ENCODE results near the gene SEMA3F. TPM values are rescaled to one million over a fixed set of nuclear protein-coding genes. Genes with fewer than 3 reads are reported as not detected.

The SEMA3F gene
- total RNA-seq, 1 experiment from 2014 or later: 34.0 TPM

DNA sequence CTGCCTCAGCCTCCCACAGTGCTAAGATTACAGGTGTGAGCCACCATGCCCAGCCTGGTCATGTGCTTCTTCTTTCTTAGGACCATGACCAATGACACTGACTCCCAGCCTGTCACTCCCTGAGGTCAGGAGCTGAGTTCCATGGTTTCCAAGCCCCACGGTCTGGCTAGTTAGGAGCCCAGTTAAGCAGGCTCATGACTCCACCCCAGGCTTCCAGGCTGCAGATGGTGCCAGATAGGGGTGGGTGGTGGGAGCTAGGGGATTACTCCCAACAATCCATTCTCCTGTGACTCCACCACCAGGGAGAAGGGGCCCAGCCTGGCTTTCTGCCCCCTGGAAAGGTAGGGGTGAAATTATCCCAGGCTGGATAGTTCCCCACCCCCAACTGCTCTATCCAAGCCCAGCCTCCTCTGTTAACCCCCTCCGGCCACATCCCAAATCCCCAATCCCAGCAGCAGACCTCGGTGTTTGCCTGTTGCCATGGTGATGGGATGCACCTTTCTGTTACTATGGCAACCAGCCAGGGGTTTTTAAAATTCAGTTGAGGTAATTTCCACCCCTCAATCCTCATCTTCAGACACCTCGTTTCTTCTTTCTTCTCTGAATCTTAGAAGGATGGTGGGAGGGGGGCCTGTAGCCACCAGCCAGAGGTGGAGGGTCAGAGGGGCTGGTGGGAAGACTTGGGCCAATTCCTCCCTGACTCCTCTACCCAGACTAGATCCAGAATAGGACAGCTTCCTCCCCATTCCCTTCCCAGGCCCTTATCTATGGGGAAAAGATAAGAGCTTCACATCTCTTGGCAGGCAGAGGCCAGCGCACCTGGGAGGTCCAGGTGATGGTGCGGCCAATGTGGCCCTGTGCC is 22.5 kb upstream of the SEMA3F start:
- ChIA-PET POLR2A (ENCODE audit: unreplicated experiment) (interaction anchor here (0.6 kb wide), 1 partner anchor 68 kb away, joined by 3 read pairs; no protein-coding TSS in a partner anchor), CTCF (interaction anchor here (0.6 kb wide), 1 partner anchor 521 kb away, joined by 5 read pairs; no protein-coding TSS in a partner anchor)
- DNase-seq: no peak
- H3K9me2 ChIP-seq (ENCODE audit: insufficient read depth): no peaks in the 10 kb centered on the region
- no peak overlapping the region for H2AFZ ChIP-seq
- H3F3A ChIP-seq (ENCODE audit: insufficient read depth, low read depth): no peaks in the 10 kb centered on the region
- H3K9me3 ChIP-seq (ENCODE audit: insufficient read depth, low read depth): no peaks in the 10 kb centered on the region
- H3K36me3 ChIP-seq (ENCODE audit: low read depth): no peaks in the 10 kb centered on the region
- H3K27ac ChIP-seq: no peak overlapping the region
- H3K4me2 ChIP-seq: no peak overlapping the region
- BruUV-seq (replicated peaks): no TSS peak
- TF ChIP-seq, protein P1, sequence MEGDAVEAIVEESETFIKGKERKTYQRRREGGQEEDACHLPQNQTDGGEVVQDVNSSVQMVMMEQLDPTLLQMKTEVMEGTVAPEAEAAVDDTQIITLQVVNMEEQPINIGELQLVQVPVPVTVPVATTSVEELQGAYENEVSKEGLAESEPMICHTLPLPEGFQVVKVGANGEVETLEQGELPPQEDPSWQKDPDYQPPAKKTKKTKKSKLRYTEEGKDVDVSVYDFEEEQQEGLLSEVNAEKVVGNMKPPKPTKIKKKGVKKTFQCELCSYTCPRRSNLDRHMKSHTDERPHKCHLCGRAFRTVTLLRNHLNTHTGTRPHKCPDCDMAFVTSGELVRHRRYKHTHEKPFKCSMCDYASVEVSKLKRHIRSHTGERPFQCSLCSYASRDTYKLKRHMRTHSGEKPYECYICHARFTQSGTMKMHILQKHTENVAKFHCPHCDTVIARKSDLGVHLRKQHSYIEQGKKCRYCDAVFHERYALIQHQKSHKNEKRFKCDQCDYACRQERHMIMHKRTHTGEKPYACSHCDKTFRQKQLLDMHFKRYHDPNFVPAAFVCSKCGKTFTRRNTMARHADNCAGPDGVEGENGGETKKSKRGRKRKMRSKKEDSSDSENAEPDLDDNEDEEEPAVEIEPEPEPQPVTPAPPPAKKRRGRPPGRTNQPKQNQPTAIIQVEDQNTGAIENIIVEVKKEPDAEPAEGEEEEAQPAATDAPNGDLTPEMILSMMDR (conservative IDR thresholded peaks at IDR 0.05): no peak
- no peak for TF ChIP-seq EZH2 (IDR thresholded peaks at IDR 0.05; ENCODE audit: low read depth)
- H3K4me3 ChIP-seq: no peak overlapping the region
- no peaks in the 10 kb centered on the region for H4K20me1 ChIP-seq (ENCODE audit: insufficient read depth)
- H3K4me1 ChIP-seq (replicated peaks; ENCODE audit: insufficient read depth): no peaks in the 10 kb centered on the region
- H3K27me3 ChIP-seq (ENCODE audit: insufficient read depth, low read depth): no peaks in the 10 kb centered on the region
- intact Hi-C loops (cut with micrococcal nuclease; ENCODE audit: unreplicated experiment): no loop called here
- H3K79me2 ChIP-seq (ENCODE audit: low read depth): no peaks in the 10 kb centered on the region

DNA sequence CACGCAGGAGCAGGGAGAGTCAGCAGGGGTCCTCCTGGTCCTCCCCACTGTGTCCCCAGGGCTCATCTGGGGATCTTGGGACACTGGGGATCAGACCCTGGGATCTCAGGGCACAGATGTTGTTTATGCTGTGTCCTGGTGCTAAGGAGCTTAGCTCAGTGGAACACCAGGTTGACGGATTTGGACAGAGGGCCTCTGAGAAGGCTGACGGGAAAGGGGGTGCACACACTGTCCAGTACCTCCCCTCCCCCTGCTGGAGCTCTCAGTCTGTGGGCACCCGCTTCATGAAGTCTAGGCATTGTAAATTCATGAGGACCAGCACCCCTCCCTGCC is 21.9 kb upstream of the SEMA3F start:
- peaks cover under 1% of the 10 kb centered on the region; the same call in 1 of the 2 replicates for H3K4me1 ChIP-seq (replicated peaks; ENCODE audit: insufficient read depth)
- TF ChIP-seq, protein P1 (conservative IDR thresholded peaks at IDR 0.05): no peak
- TF ChIP-seq EZH2 (IDR thresholded peaks at IDR 0.05; ENCODE audit: low read depth): no peak
- H3K9me2 ChIP-seq (ENCODE audit: insufficient read depth): no peaks in the 10 kb centered on the region
- H3K79me2 ChIP-seq (ENCODE audit: low read depth): no peaks in the 10 kb centered on the region
- H3F3A ChIP-seq (ENCODE audit: insufficient read depth, low read depth): no peaks in the 10 kb centered on the region
- no peaks in the 10 kb centered on the region for H3K9me3 ChIP-seq (ENCODE audit: insufficient read depth, low read depth)
- ChIA-PET CTCF (interaction anchor here (0.6 kb wide), 1 partner anchor 522 kb away, joined by 5 read pairs; no protein-coding TSS in a partner anchor), POLR2A (ENCODE audit: unreplicated experiment) (no interaction called here)
- BruUV-seq (replicated peaks): no TSS peak
- no peaks in the 10 kb centered on the region for H3K36me3 ChIP-seq (ENCODE audit: low read depth)
- H3K4me3 ChIP-seq: no peak overlapping the region
- intact Hi-C loops (cut with micrococcal nuclease; ENCODE audit: unreplicated experiment): no loop called here
- DNase-seq: no peak
- no peak overlapping the region for H3K27ac ChIP-seq
- no peak overlapping the region for H3K4me2 ChIP-seq
- H3K27me3 ChIP-seq (ENCODE audit: insufficient read depth, low read depth): no peaks in the 10 kb centered on the region
- no peaks in the 10 kb centered on the region for H4K20me1 ChIP-seq (ENCODE audit: insufficient read depth)
- no peak overlapping the region for H2AFZ ChIP-seq

GRCh38 chr3:50134367-50134766 is 20.8 kb upstream of the SEMA3F start:
- H3K27me3 ChIP-seq (ENCODE audit: insufficient read depth, low read depth): no peaks in the 10 kb centered on the region
- H3K9me2 ChIP-seq (ENCODE audit: insufficient read depth): no peaks in the 10 kb centered on the region
- no peak overlapping the region for H2AFZ ChIP-seq
- H3K4me3 ChIP-seq: no peak overlapping the region
- ChIA-PET CTCF (no interaction called here), POLR2A (ENCODE audit: unreplicated experiment) (no interaction called here)
- no peak for TF ChIP-seq EZH2 (IDR thresholded peaks at IDR 0.05; ENCODE audit: low read depth)
- TF ChIP-seq, protein P1 (conservative IDR thresholded peaks at IDR 0.05): no peak
- no peaks in the 10 kb centered on the region for H4K20me1 ChIP-seq (ENCODE audit: insufficient read depth)
- no peak overlapping the region for H3K4me2 ChIP-seq
- no peak overlapping the region for H3K27ac ChIP-seq
- no peak for DNase-seq
- H3K4me1 ChIP-seq (replicated peaks; ENCODE audit: insufficient read depth): peaks cover 6% of the 10 kb centered on the region; the same call in 1 of the 2 replicates
- BruUV-seq (replicated peaks): no TSS peak
- H3K36me3 ChIP-seq (ENCODE audit: low read depth): no peaks in the 10 kb centered on the region
- H3K9me3 ChIP-seq (ENCODE audit: insufficient read depth, low read depth): no peaks in the 10 kb centered on the region
- no peaks in the 10 kb centered on the region for H3F3A ChIP-seq (ENCODE audit: insufficient read depth, low read depth)
- H3K79me2 ChIP-seq (ENCODE audit: low read depth): no peaks in the 10 kb centered on the region
- intact Hi-C loops (cut with micrococcal nuclease; ENCODE audit: unreplicated experiment): no loop called here

Measured in PC-9 (cell line).